ENCODE measurements around the gene TSR1. TPM values are rescaled to one million over a fixed set of nuclear protein-coding genes. Genes with fewer than 3 reads are reported as not detected.
A peak's percentile ranks its signal among the peaks of the same experiment; 100 is the strongest.

TSR1 gene
- total and polyA plus RNA-seq, 9 donors, result 27.4 to 46.0 (median 35.6) TPM

- Histone ChIP-seq H3K4me1 (ENCODE audit: control insufficient read depth, insufficient read depth, low read length) (peaks cover 26% of the 10 kb centered on the region), H3K4me3 (ENCODE audit: low read length) (no peak overlapping the region), H3K36me3 (ENCODE audit: control insufficient read depth, insufficient read depth, low read length) (peaks cover 39% of the 10 kb centered on the region), H3K27me3 (ENCODE audit: control insufficient read depth, insufficient read depth, low read length) (no peaks in the 10 kb centered on the region), H3K27ac (ENCODE audit: low read length) (no peak overlapping the region), H3K9me3 (replicated peaks; ENCODE audit: control insufficient read depth, low read depth, low read length) (no peaks in the 10 kb centered on the region)
- WGBS (ENCODE audit: insufficient coverage), result 95% methylated on average over 19 of the region's 20 CpGs
- no peak for DNase-seq
Observed at GRCh38 chr17:2362016-2362415, 25.8 kb upstream of the TSR1 start.

- H3K36me3 ChIP-seq (ENCODE audit: control insufficient read depth, insufficient read depth, low read length), result peaks cover 32% of the 10 kb centered on the region
- WGBS (ENCODE audit: insufficient coverage), result 87% methylated on average over 13 of the region's 21 CpGs
Observed at GRCh38 chr17:2361010-2361760, 24.9 kb upstream of the TSR1 start.

GRCh38 chr17:2357931-2358434 lies 21.7 kb upstream of the TSR1 start:
- no peak for DNase-seq
- WGBS (ENCODE audit: insufficient coverage), result 73% methylated on average over 10 of the region's 10 CpGs
- H3K27ac ChIP-seq (ENCODE audit: low read length), result no peak overlapping the region
- H3K27me3 ChIP-seq (ENCODE audit: control insufficient read depth, insufficient read depth, low read length), result no peaks in the 10 kb centered on the region
- peaks cover 14% of the 10 kb centered on the region for H3K36me3 ChIP-seq (ENCODE audit: control insufficient read depth, insufficient read depth, low read length)
- peaks cover 8% of the 10 kb centered on the region for H3K4me1 ChIP-seq (ENCODE audit: control insufficient read depth, insufficient read depth, low read length)
- H3K9me3 ChIP-seq (replicated peaks; ENCODE audit: control insufficient read depth, low read depth, low read length), result no peaks in the 10 kb centered on the region
- H3K4me3 ChIP-seq (ENCODE audit: low read length), result no peak overlapping the region

More at GRCh38 chr17:2361010-2361760, 24.9 kb upstream of the TSR1 start:
- H3K9me3 ChIP-seq (replicated peaks; ENCODE audit: control insufficient read depth, low read depth, low read length), result no peaks in the 10 kb centered on the region
- H3K4me3 ChIP-seq (ENCODE audit: low read length), result no peak overlapping the region
- H3K4me1 ChIP-seq (ENCODE audit: control insufficient read depth, insufficient read depth, low read length), result peaks cover 26% of the 10 kb centered on the region
- no peak for DNase-seq
- no peak overlapping the region for H3K27ac ChIP-seq (ENCODE audit: low read length)
- H3K27me3 ChIP-seq (ENCODE audit: control insufficient read depth, insufficient read depth, low read length), result no peaks in the 10 kb centered on the region

- Histone ChIP-seq H3K4me3 (ENCODE audit: low read length) (no peak overlapping the region), H3K9me3 (replicated peaks; ENCODE audit: control insufficient read depth, low read depth, low read length) (no peaks in the 10 kb centered on the region), H3K36me3 (ENCODE audit: control insufficient read depth, insufficient read depth, low read length) (peaks cover 9% of the 10 kb centered on the region), H3K27ac (ENCODE audit: low read length) (no peak overlapping the region), H3K27me3 (ENCODE audit: control insufficient read depth, insufficient read depth, low read length) (no peaks in the 10 kb centered on the region), H3K4me1 (ENCODE audit: control insufficient read depth, insufficient read depth, low read length) (peaks cover 8% of the 10 kb centered on the region)
- DNase-seq, result no peak
- 100% methylated on average over 2 of the region's 4 CpGs for WGBS (ENCODE audit: insufficient coverage)
Observed at GRCh38 chr17:2357237-2357636, 21.0 kb upstream of the TSR1 start.

- WGBS (ENCODE audit: insufficient coverage), result no CpG with 5 or more reads among the region's 8 CpGs
- no peaks in the 10 kb centered on the region for H3K27me3 ChIP-seq (ENCODE audit: control insufficient read depth, insufficient read depth, low read length)
- peaks cover 4% of the 10 kb centered on the region for H3K36me3 ChIP-seq (ENCODE audit: control insufficient read depth, insufficient read depth, low read length)
Observed at GRCh38 chr17:2354311-2354710, 18.1 kb upstream of the TSR1 start.

GRCh38 chr17:2351269-2351668 lies 15.0 kb upstream of the TSR1 start:
- no peak overlapping the region for H3K4me3 ChIP-seq (ENCODE audit: low read length)
- no peaks in the 10 kb centered on the region for H3K27me3 ChIP-seq (ENCODE audit: control insufficient read depth, insufficient read depth, low read length)
- H3K4me1 ChIP-seq (ENCODE audit: control insufficient read depth, insufficient read depth, low read length), result peaks cover 12% of the 10 kb centered on the region
- peaks cover 9% of the 10 kb centered on the region for H3K36me3 ChIP-seq (ENCODE audit: control insufficient read depth, insufficient read depth, low read length)
- no peak for DNase-seq
- no peaks in the 10 kb centered on the region for H3K9me3 ChIP-seq (replicated peaks; ENCODE audit: control insufficient read depth, low read depth, low read length)
- H3K27ac ChIP-seq (ENCODE audit: low read length), result no peak overlapping the region
- WGBS (ENCODE audit: insufficient coverage), result 93% methylated on average over 6 of the region's 6 CpGs

More at GRCh38 chr17:2354311-2354710, 18.1 kb upstream of the TSR1 start:
- no peaks in the 10 kb centered on the region for H3K9me3 ChIP-seq (replicated peaks; ENCODE audit: control insufficient read depth, low read depth, low read length)
- H3K4me3 ChIP-seq (ENCODE audit: low read length), result no peak overlapping the region
- H3K4me1 ChIP-seq (ENCODE audit: control insufficient read depth, insufficient read depth, low read length), result peaks cover 4% of the 10 kb centered on the region
- DNase-seq, result no peak
- no peak overlapping the region for H3K27ac ChIP-seq (ENCODE audit: low read length)

GRCh38 chr17:2347805-2348685 lies 11.8 kb upstream of the TSR1 start:
- 69% methylated on average over 3 of the region's 11 CpGs for WGBS (ENCODE audit: insufficient coverage)
- Histone ChIP-seq H3K27ac (ENCODE audit: low read length) (peak overlapping the region; percentile 65), H3K9me3 (replicated peaks; ENCODE audit: control insufficient read depth, low read depth, low read length) (no peaks in the 10 kb centered on the region), H3K4me3 (ENCODE audit: low read length) (no peak overlapping the region), H3K27me3 (ENCODE audit: control insufficient read depth, insufficient read depth, low read length) (no peaks in the 10 kb centered on the region), H3K4me1 (ENCODE audit: control insufficient read depth, insufficient read depth, low read length) (peaks cover 12% of the 10 kb centered on the region), H3K36me3 (ENCODE audit: control insufficient read depth, insufficient read depth, low read length) (peaks cover 35% of the 10 kb centered on the region)
- peak; percentile 76 for DNase-seq

- DNase-seq, result no peak
Observed at GRCh38 chr17:2346475-2346874, 10.2 kb upstream of the TSR1 start.

GRCh38 chr17:2344528-2344927 lies 8.3 kb upstream of the TSR1 start:
- H3K36me3 ChIP-seq (ENCODE audit: control insufficient read depth, insufficient read depth, low read length), result peaks cover 42% of the 10 kb centered on the region
- peaks cover 12% of the 10 kb centered on the region for H3K4me1 ChIP-seq (ENCODE audit: control insufficient read depth, insufficient read depth, low read length)
- H3K4me3 ChIP-seq (ENCODE audit: low read length), result no peak overlapping the region
- whole genome bisulfite sequencing (ENCODE audit: insufficient coverage), result 94% methylated on average over 4 of the region's 10 CpGs
- no peaks in the 10 kb centered on the region for H3K9me3 ChIP-seq (replicated peaks; ENCODE audit: control insufficient read depth, low read depth, low read length)
- no peak for DNase-seq
- H3K27ac ChIP-seq (ENCODE audit: low read length), result no peak overlapping the region
- H3K27me3 ChIP-seq (ENCODE audit: control insufficient read depth, insufficient read depth, low read length), result no peaks in the 10 kb centered on the region

More at GRCh38 chr17:2346475-2346874, 10.2 kb upstream of the TSR1 start:
- Histone ChIP-seq H3K9me3 (replicated peaks; ENCODE audit: control insufficient read depth, low read depth, low read length) (no peaks in the 10 kb centered on the region), H3K27ac (ENCODE audit: low read length) (no peak overlapping the region), H3K4me1 (ENCODE audit: control insufficient read depth, insufficient read depth, low read length) (peaks cover 12% of the 10 kb centered on the region), H3K27me3 (ENCODE audit: control insufficient read depth, insufficient read depth, low read length) (no peaks in the 10 kb centered on the region), H3K4me3 (ENCODE audit: low read length) (no peak overlapping the region), H3K36me3 (ENCODE audit: control insufficient read depth, insufficient read depth, low read length) (peaks cover 41% of the 10 kb centered on the region)
- 93% methylated on average over 7 of the region's 8 CpGs for WGBS (ENCODE audit: insufficient coverage)

GRCh38 chr17:2343421-2343820 lies 7.2 kb upstream of the TSR1 start:
- Histone ChIP-seq H3K4me1 (ENCODE audit: control insufficient read depth, insufficient read depth, low read length) (peaks cover 10% of the 10 kb centered on the region), H3K4me3 (ENCODE audit: low read length) (no peak overlapping the region), H3K36me3 (ENCODE audit: control insufficient read depth, insufficient read depth, low read length) (peaks cover 37% of the 10 kb centered on the region), H3K27ac (ENCODE audit: low read length) (no peak overlapping the region), H3K9me3 (replicated peaks; ENCODE audit: control insufficient read depth, low read depth, low read length) (no peaks in the 10 kb centered on the region), H3K27me3 (ENCODE audit: control insufficient read depth, insufficient read depth, low read length) (no peaks in the 10 kb centered on the region)
- DNase-seq, result no peak
- whole genome bisulfite sequencing (ENCODE audit: insufficient coverage), result 100% methylated on average over 2 of the region's 5 CpGs

Measured in muscle of leg (tissue), 11 donors.